IMR-90 (cell line): ENCODE data around the gene GRIK3.

Experiments used
- CEBPB ChIP-seq: IDR thresholded peaks from 2 replicates; pipeline ENCODE4 v1.6.1; 2012; ENCODE audit warnings: low read depth, low read length, improper control_type of control experiment
- CTCF ChIP-seq: conservative IDR thresholded peaks from 2 replicates; pipeline ENCODE4 v1.5.1; 2012; ENCODE audit warnings: mild to moderate bottlenecking, low read depth, low read length, improper control_type of control experiment

- no peak for TF ChIP-seq CTCF
- TF ChIP-seq CEBPB, result no peak
Observed at GRCh38 chr1:36814774-36815173, 219.5 kb downstream of the GRIK3 start.
